IMR-90 (cell line): ENCODE data around the gene CLASP1. TPM values are rescaled to one million over a fixed set of nuclear protein-coding genes. Genes with fewer than 3 reads are reported as not detected.

ENCODE experiments used
- ATAC-seq: fragments of 200-7000 bp; cut with Tn5 transposase; 2 replicates; pipeline ENCODE4 v1.9.1; 2020; ENCODE audit warnings: low read depth, mild to moderate bottlenecking, moderate library complexity
- BruUV-seq: library from RNA; stranded (reverse); fragments of 400-500 nt; replicated peaks from 2 replicates; lab custom pipeline; 2021; lab: Mats Ljungman, UMichigan
- CTCF ChIA-PET: fragments of 300-600 bp; formaldehyde crosslinking; extraction: SDS; loops from one replicate; lab custom pipeline; 2021; ENCODE audit warnings: antibody characterized with exemption; lab: Yijun Ruan, JAX
- POLR2A ChIA-PET: fragments of 300-600 bp; sonication (Branson Sonifier 250); formaldehyde crosslinking; loops from one replicate; lab custom pipeline; 2022; ENCODE audit warnings: antibody characterized with exemption; ENCODE audit not compliant: unreplicated experiment; lab: Charles Lee
- DNase-seq: peaks from one replicate; pipeline ENCODE4 v3.0.0; 2013
- H2AFZ ChIP-seq: replicated peaks from 2 replicates; pipeline ENCODE3; 2013; ENCODE audit warnings: low read length, mild to moderate bottlenecking; ENCODE audit not compliant: poor library complexity
- H2AK5ac ChIP-seq: 2 replicates; pipeline ENCODE4 v1.6.1; 2013; ENCODE audit warnings: low read depth, low read length, inconsistent platforms
- H2AK9ac ChIP-seq: replicated peaks from 2 replicates; pipeline ENCODE3; 2013; ENCODE audit warnings: mild to moderate bottlenecking, low read depth, low read length, moderate library complexity; ENCODE audit not compliant: poor library complexity
- H2BK120ac ChIP-seq: 2 replicates; pipeline ENCODE4 v1.6.1; 2013; ENCODE audit warnings: low read depth, low read length, inconsistent platforms
- H2BK15ac ChIP-seq: 3 replicates; pipeline ENCODE4 v1.6.1; 2013; ENCODE audit warnings: low read depth, low read length, inconsistent platforms
- H2BK20ac ChIP-seq: 2 replicates; pipeline ENCODE4 v1.6.1; 2013; ENCODE audit warnings: low read depth, mild to moderate bottlenecking, inconsistent platforms, low read length, moderate library complexity
- H2BK5ac ChIP-seq: 2 replicates; pipeline ENCODE4 v1.6.1; 2013; ENCODE audit warnings: mild to moderate bottlenecking, low read depth, low read length, inconsistent platforms; ENCODE audit not compliant: poor library complexity, severe bottlenecking
- H3K14ac ChIP-seq: replicated peaks from 2 replicates; pipeline ENCODE4 v1.6.1; 2013; ENCODE audit warnings: low read depth, low read length, inconsistent platforms
- H3K18ac ChIP-seq: 2 replicates; pipeline ENCODE4 v1.6.1; 2013; ENCODE audit warnings: low read depth, low read length, control low read depth
- H3K23ac ChIP-seq: 2 replicates; pipeline ENCODE4 v1.6.1; 2013; ENCODE audit warnings: low read depth, low read length, inconsistent platforms
- H3K27ac ChIP-seq: 2 replicates; pipeline ENCODE4 v1.5.1; 2013; ENCODE audit warnings: mild to moderate bottlenecking, control low read depth, low read length; ENCODE audit not compliant: insufficient read depth
- H3K27me3 ChIP-seq: 2 replicates; pipeline ENCODE4 v1.6.1; 2013; ENCODE audit warnings: low read length; ENCODE audit not compliant: control insufficient read depth, insufficient read depth
- H3K36me3 ChIP-seq: 2 replicates; pipeline ENCODE4 v1.6.1; 2013; ENCODE audit warnings: low read length, mixed read lengths; ENCODE audit not compliant: control insufficient read depth, insufficient read depth
- H3K4ac ChIP-seq: 2 replicates; pipeline ENCODE4 v1.6.1; 2013; ENCODE audit warnings: low read depth, low read length, inconsistent platforms
- H3K4me1 ChIP-seq: 2 replicates; pipeline ENCODE4 v1.6.1; 2013; ENCODE audit warnings: low read length, mixed read lengths; ENCODE audit not compliant: control insufficient read depth, insufficient read depth
- H3K4me2 ChIP-seq: 2 replicates; pipeline ENCODE4 v1.6.1; 2013; ENCODE audit warnings: low read depth, mild to moderate bottlenecking, control low read depth, low read length, moderate library complexity
- H3K4me3 ChIP-seq: 2 replicates; pipeline ENCODE4 v1.5.1; 2013; ENCODE audit warnings: low read depth, mild to moderate bottlenecking, control low read depth, low read length, moderate library complexity; ENCODE audit not compliant: insufficient read depth
- H3K56ac ChIP-seq: 2 replicates; pipeline ENCODE4 v1.6.1; 2013; ENCODE audit warnings: low read length, inconsistent platforms; ENCODE audit not compliant: insufficient read depth; ENCODE audit errors: extremely low read depth
- H3K79me1 ChIP-seq, 2 experiments: 2 replicates each; pipeline ENCODE4 v1.6.1; 2013; ENCODE audit warnings: low read length in 2 of 2, inconsistent platforms in 1 of 2, low read depth in 1 of 2
- H3K9ac ChIP-seq: 2 replicates; pipeline ENCODE4 v1.6.1; 2013; ENCODE audit warnings: low read depth, low read length, control low read depth
- H3K9me1 ChIP-seq: 2 replicates; pipeline ENCODE4 v1.6.1; 2013; ENCODE audit warnings: low read length, inconsistent platforms; ENCODE audit not compliant: insufficient read depth
- H3K9me3 ChIP-seq: 2 replicates; pipeline ENCODE4 v1.6.1; 2013; ENCODE audit warnings: low read length; ENCODE audit not compliant: control insufficient read depth, insufficient read depth
- H4K20me1 ChIP-seq: 2 replicates; pipeline ENCODE4 v1.6.1; 2013; ENCODE audit warnings: low read length, inconsistent platforms; ENCODE audit not compliant: insufficient read depth
- H4K5ac ChIP-seq: 2 replicates; pipeline ENCODE4 v1.6.1; 2013; ENCODE audit warnings: mild to moderate bottlenecking, low read depth, low read length, control low read depth
- H4K8ac ChIP-seq, 2 experiments: 2 replicates each; pipeline ENCODE4 v1.6.1; 2013; ENCODE audit warnings: low read depth in 2 of 2, low read length in 2 of 2, control low read depth in 1 of 2, inconsistent platforms in 1 of 2
- H4K91ac ChIP-seq: 2 replicates; pipeline ENCODE4 v1.6.1; 2013; ENCODE audit warnings: low read depth, low read length, inconsistent platforms; ENCODE audit not compliant: insufficient read depth
- BHLHE40 ChIP-seq: fragments of 150-350 bp; IDR thresholded peaks from 2 replicates; pipeline ENCODE4 v1.6.1; 2016; ENCODE audit warnings: mild to moderate bottlenecking, low read depth, low read length
- CEBPB ChIP-seq: IDR thresholded peaks from 2 replicates; pipeline ENCODE4 v1.6.1; 2012; ENCODE audit warnings: low read depth, low read length, improper control_type of control experiment
- WGBS, 2 experiments: methylation state at CpG; one replicate each; pipeline versions ENCODE4 v1.1.5 to v1.1.7; 2013; ENCODE audit warnings: missing lambda C conversion rate in 2 of 2; ENCODE audit not compliant: insufficient read length in 1 of 2; ENCODE audit errors: extremely low coverage in 2 of 2; 5-methylcytosine and 5-hydroxymethylcytosine counted together
- dilution Hi-C: fragments of 300-500 bp; cut with HindIII; formaldehyde crosslinking; loops from one replicate; pipeline ENCODE4 v1.14.3; 2018; ENCODE audit warnings: low sequenced_read_pairs; ENCODE audit not compliant: unreplicated experiment
- in situ Hi-C: fragments of 300-500 bp; cut with MboI; formaldehyde crosslinking; loops from 3 replicates; pipeline ENCODE4 v1.14.3; 2019; ENCODE audit warnings: low sequenced_read_pairs, inconsistent platforms, mixed read lengths
- intact Hi-C: fragments of 100-400 bp; cut with micrococcal nuclease; formaldehyde crosslinking; loops from 2 replicates; pipeline ENCODE4 v1.10.0; 2022
- polyA plus RNA-seq, 3 experiments: library from polyadenylated mRNA; depleted of rRNA; stranded (reverse); fragments of >200 nt; gene quantifications; 2 replicates each; pipeline ENCODE4 v1.2.3, GENCODE V29; 2012; ENCODE audit warnings: low replicate concordance in 1 of 3
- total RNA-seq: library from RNA; depleted of rRNA; stranded (reverse); fragments of >200 nt; gene quantifications from 2 replicates; pipeline ENCODE4 v1.2.3, GENCODE V29; 2012
- TF ChIP-seq, protein P1 (sequence below): fragments of 150-350 bp; IDR thresholded peaks from 2 replicates; pipeline ENCODE4 v1.6.1; 2016; ENCODE audit warnings: low read depth, mild to moderate bottlenecking, low read length, moderate library complexity, borderline replicate concordance

CLASP1 gene
- total and polyA plus RNA-seq, 2 of the 4 experiments (the other 2 are of a cell fraction), result 12.3 to 33.7 TPM

DNA sequence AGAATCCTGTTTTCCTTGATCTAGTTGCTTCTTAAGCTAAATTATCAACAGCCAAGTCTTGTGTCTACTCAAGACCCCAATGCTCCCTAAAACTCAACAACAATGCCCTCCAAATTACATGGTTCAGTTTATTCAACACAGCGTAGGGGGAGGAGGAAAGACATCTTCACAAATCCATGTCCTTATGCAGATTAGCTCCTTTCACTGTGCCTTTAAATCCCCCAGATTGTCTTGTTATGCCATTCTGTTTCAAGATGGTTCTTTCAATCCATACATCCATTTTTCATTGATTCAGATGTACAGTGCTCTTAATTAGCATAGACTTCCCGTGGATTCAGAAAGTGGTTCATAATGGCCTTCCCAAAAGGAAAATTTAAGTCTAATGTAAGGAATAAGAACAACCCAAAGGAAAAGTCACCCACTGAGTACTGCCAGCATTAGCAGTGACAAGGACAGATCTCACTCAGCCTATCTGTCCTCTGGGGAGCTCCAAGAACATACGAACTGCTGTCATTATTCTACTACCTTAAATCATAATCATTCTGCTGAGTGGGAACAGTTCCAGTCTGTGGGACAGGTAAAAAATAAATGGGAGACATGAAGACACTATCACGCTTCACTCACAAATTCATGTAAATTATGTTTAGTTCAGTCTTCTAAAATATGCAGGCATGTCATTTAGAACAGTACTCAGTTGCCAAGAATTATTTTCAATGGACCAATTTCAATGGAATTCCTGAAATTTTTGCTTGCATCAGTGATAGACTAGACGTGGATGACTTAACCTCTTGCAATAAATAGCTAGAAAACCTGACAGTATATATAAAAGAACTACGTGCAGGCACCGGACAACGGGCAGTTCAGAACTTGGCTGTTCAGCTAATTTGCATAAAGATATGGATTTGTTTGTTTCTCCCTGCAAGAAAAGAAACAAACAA lies 177.5 kb downstream of the CLASP1 start:
- Histone ChIP-seq H3K9me3 (no peaks in the 10 kb centered on the region), H3K4me1 (peaks cover 20% of the 10 kb centered on the region), H2BK120ac (peak overlapping the region; percentile 86), H3K27ac (peak overlapping the region; percentile 68; the same call in 1 of the 2 replicates), H3K27me3 (no peaks in the 10 kb centered on the region), H3K23ac (peak overlapping the region; percentile 19), H2AK9ac (no peak overlapping the region), H3K4me3 (no peak overlapping the region), H4K20me1 (peaks cover 9% of the 10 kb centered on the region; the same call in 1 of the 2 replicates), H3K36me3 (peaks cover 9% of the 10 kb centered on the region), H2AFZ (no peak overlapping the region), H2AK5ac (peak overlapping the region; percentile 77; the same call in 1 of the 2 replicates), H3K79me1 (peaks cover 18 to 51% of the 10 kb centered on the region in 2 experiments), H4K8ac (peak overlapping the region in 1 of 2 experiments; percentile 85; a peak in 2 of 4 replicates), H2BK5ac (peak overlapping the region; percentile 72), H3K4ac (peak overlapping the region; percentile 87), H3K4me2 (peak overlapping the region; percentile 49; the same call in 1 of the 2 replicates), H3K9me1 (peaks cover 16% of the 10 kb centered on the region), H2BK20ac (peak overlapping the region; percentile 67), H2BK15ac (peak overlapping the region; percentile 78; the same call in 2 of the 3 replicates), H4K5ac (peak overlapping the region; percentile 55; the same call in 1 of the 2 replicates), H3K56ac (peak overlapping the region; percentile 54; the same call in 1 of the 2 replicates), H4K91ac (peak overlapping the region; percentile 72), H3K18ac (peak overlapping the region; percentile 88; the same call in 1 of the 2 replicates), H3K9ac (no peak overlapping the region), H3K14ac (peak overlapping the region; percentile 87)
- BruUV-seq, result no TSS peak
- dilution Hi-C loops (no loop called here), intact Hi-C loops (no loop called here), in situ Hi-C loops (no loop called here)
- POLR2A ChIA-PET, result no interaction called here
- DNase-seq (peak; percentile 79), ATAC-seq (peak; percentile 76)
- no CpG with 5 or more reads among the region's 8 CpGs for WGBS, 2 experiments
- CTCF ChIA-PET, result interaction anchor here (0.6 kb wide), 1 partner anchor 128 kb away, joined by 3 read pairs; no protein-coding TSS in a partner anchor
- TF ChIP-seq, protein P1, sequence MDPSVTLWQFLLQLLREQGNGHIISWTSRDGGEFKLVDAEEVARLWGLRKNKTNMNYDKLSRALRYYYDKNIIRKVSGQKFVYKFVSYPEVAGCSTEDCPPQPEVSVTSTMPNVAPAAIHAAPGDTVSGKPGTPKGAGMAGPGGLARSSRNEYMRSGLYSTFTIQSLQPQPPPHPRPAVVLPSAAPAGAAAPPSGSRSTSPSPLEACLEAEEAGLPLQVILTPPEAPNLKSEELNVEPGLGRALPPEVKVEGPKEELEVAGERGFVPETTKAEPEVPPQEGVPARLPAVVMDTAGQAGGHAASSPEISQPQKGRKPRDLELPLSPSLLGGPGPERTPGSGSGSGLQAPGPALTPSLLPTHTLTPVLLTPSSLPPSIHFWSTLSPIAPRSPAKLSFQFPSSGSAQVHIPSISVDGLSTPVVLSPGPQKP, result no peak
- peak; percentile 77 for TF ChIP-seq CEBPB
- no peak for TF ChIP-seq BHLHE40
